Ishikawa (cell line): ENCODE data around the gene GOLGB1.

Experiments
- CEBPB ChIP-seq: IDR thresholded peaks from 2 replicates; pipeline ENCODE4 v1.6.1; 2012
- CREB1 ChIP-seq: IDR thresholded peaks from 2 replicates; pipeline ENCODE4 v1.6.1; 2012; ENCODE audit warnings: low read depth
- EGR1 ChIP-seq: IDR thresholded peaks from 2 replicates; pipeline ENCODE4 v1.6.1; 2012
- EP300 ChIP-seq: IDR thresholded peaks from 2 replicates; pipeline ENCODE4 v1.6.1; 2012; ENCODE audit warnings: borderline replicate concordance
- FOXM1 ChIP-seq: IDR thresholded peaks from 2 replicates; pipeline ENCODE4 v1.6.1; 2012; ENCODE audit warnings: low read depth, borderline replicate concordance
- NFIC ChIP-seq: IDR thresholded peaks from 2 replicates; pipeline ENCODE4 v1.6.1; 2012
- RAD21 ChIP-seq: IDR thresholded peaks from 2 replicates; pipeline ENCODE4 v1.6.1; 2012; ENCODE audit warnings: low read depth
- TAF1 ChIP-seq: IDR thresholded peaks from 2 replicates; pipeline ENCODE4 v1.6.1; 2012; ENCODE audit warnings: low read depth, mild to moderate bottlenecking
- TCF12 ChIP-seq: IDR thresholded peaks from 2 replicates; pipeline ENCODE4 v1.6.1; 2012; ENCODE audit warnings: low read depth
- TEAD4 ChIP-seq: IDR thresholded peaks from 2 replicates; pipeline ENCODE4 v1.6.1; 2012
- YY1 ChIP-seq: IDR thresholded peaks from 2 replicates; pipeline ENCODE4 v1.6.1; 2012; ENCODE audit warnings: low read depth
- ZBTB7A ChIP-seq: IDR thresholded peaks from 2 replicates; pipeline ENCODE4 v1.6.1; 2012; ENCODE audit warnings: low read depth
- TF ChIP-seq, protein P1 (sequence below): IDR thresholded peaks from 2 replicates; pipeline ENCODE4 v1.6.1; 2012
- TF ChIP-seq, protein P2 (sequence below): IDR thresholded peaks from 2 replicates; pipeline ENCODE4 v1.6.1; 2012; ENCODE audit warnings: low read depth, mild to moderate bottlenecking
- TF ChIP-seq, protein P3 (sequence below): IDR thresholded peaks from 2 replicates; pipeline ENCODE4 v1.6.1; 2012

GOLGB1 gene

DNA sequence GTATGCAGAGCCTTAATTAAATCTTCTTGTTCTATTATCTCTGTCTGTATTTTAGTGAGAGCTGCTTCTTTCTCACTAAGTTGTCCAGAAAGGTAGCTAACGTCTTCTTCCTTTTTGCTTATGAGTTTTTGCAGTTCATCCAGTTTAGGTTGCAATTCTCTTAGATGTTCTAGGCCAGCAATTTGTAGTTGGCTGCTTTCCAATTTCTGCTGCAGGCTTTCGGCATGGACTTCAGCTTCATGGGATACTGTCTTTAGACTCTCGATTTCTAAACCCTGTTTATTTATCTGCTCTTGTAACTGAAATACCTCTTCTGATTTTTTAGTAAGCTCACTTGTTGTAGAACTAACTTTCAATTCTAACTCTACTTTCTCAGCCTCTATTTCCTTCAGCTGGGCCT, 53.4 kb downstream of the GOLGB1 start:
- no peak for TF ChIP-seq ZBTB7A
- TF ChIP-seq, protein P1, sequence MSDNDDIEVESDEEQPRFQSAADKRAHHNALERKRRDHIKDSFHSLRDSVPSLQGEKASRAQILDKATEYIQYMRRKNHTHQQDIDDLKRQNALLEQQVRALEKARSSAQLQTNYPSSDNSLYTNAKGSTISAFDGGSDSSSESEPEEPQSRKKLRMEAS, result no peak
- TF ChIP-seq, protein P2, sequence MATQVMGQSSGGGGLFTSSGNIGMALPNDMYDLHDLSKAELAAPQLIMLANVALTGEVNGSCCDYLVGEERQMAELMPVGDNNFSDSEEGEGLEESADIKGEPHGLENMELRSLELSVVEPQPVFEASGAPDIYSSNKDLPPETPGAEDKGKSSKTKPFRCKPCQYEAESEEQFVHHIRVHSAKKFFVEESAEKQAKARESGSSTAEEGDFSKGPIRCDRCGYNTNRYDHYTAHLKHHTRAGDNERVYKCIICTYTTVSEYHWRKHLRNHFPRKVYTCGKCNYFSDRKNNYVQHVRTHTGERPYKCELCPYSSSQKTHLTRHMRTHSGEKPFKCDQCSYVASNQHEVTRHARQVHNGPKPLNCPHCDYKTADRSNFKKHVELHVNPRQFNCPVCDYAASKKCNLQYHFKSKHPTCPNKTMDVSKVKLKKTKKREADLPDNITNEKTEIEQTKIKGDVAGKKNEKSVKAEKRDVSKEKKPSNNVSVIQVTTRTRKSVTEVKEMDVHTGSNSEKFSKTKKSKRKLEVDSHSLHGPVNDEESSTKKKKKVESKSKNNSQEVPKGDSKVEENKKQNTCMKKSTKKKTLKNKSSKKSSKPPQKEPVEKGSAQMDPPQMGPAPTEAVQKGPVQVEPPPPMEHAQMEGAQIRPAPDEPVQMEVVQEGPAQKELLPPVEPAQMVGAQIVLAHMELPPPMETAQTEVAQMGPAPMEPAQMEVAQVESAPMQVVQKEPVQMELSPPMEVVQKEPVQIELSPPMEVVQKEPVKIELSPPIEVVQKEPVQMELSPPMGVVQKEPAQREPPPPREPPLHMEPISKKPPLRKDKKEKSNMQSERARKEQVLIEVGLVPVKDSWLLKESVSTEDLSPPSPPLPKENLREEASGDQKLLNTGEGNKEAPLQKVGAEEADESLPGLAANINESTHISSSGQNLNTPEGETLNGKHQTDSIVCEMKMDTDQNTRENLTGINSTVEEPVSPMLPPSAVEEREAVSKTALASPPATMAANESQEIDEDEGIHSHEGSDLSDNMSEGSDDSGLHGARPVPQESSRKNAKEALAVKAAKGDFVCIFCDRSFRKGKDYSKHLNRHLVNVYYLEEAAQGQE, result no peak
- no peak for TF ChIP-seq FOXM1
- TF ChIP-seq EGR1, result no peak
- TF ChIP-seq EP300, result no peak
- no peak for TF ChIP-seq CEBPB
- no peak for TF ChIP-seq NFIC
- no peak for TF ChIP-seq TEAD4
- no peak for TF ChIP-seq CREB1
- no peak for TF ChIP-seq YY1
- TF ChIP-seq TCF12, result no peak
- TF ChIP-seq, protein P3, sequence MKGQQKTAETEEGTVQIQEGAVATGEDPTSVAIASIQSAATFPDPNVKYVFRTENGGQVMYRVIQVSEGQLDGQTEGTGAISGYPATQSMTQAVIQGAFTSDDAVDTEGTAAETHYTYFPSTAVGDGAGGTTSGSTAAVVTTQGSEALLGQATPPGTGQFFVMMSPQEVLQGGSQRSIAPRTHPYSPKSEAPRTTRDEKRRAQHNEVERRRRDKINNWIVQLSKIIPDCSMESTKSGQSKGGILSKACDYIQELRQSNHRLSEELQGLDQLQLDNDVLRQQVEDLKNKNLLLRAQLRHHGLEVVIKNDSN, result no peak
- no peak for TF ChIP-seq RAD21

DNA sequence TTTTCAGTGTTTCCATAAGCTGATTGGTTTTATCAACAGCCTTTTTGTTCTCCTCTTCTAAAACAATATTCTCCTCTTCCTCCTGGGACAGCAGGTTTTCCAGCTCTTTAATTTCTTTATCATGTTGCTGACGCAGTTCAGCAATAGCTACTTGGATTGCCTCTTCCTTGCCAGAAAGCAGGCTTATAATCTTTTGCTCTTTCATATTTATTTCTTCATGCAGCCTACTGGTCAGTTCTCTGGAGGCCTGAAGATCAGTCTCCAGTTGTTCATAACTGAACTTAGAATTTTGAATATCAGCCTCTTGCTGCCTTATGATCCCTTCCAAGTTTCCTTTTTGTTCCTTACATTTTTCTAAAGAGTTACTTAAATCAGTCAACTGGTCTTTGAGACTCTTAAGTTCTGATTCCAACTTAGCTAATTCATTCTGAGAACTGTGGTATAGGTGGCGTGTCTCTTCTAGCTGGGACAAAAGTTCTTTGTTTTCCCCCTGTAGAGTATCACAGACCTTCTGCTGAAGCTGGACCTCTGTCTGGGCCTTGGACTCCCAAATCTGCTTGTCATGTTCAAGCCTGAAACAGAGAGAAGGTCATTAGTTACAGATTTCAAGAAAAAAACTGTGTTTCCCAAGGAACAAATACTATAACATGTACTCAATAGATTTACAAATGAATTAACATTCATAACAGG, 57.4 kb downstream of the GOLGB1 start:
- TF ChIP-seq CREB1 (no peak), ZBTB7A (no peak)
- TF ChIP-seq, protein P1, result no peak

DNA sequence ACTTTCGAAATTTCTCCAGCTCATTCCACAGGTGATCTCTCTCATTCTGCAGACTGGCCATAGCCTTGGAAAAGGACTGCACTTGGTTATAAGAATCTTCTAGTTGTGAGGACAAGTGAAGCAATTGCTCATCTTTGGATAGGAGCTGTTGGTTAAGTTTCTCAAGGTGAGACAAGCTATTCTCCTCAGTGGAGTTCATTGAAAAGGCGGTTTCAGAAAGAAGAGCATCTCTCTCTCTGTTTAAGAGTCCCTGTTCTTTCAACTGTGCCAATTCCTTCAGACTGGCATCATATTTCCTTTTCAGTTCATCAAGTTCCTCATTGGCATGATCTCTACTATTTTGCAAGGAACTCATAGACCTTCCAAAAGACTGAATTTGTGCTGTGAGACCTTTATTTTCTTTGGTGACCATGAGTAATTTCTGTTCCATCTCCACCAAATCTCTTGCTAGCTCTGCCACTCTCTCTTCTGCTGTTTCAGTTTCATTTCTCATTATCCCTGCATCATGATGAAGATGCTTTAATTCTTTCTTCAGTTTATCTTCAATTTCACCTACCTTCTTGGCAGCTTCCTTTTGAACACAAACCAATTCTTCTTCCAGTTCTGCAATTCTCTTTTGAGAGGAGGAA, 58.6 kb downstream of the GOLGB1 start:
- no peak for TF ChIP-seq ZBTB7A
- no peak for TF ChIP-seq CREB1
- TF ChIP-seq TAF1, result no peak
- TF ChIP-seq TCF12, result no peak
- TF ChIP-seq, protein P2, result no peak
- no peak for TF ChIP-seq EGR1
- TF ChIP-seq YY1, result no peak
- TF ChIP-seq NFIC, result no peak
- TF ChIP-seq RAD21, result no peak
- no peak for TF ChIP-seq CEBPB
- TF ChIP-seq TEAD4, result no peak
- TF ChIP-seq FOXM1, result no peak
- TF ChIP-seq, protein P3, result no peak
- TF ChIP-seq, protein P1, result no peak
- TF ChIP-seq EP300, result no peak

DNA sequence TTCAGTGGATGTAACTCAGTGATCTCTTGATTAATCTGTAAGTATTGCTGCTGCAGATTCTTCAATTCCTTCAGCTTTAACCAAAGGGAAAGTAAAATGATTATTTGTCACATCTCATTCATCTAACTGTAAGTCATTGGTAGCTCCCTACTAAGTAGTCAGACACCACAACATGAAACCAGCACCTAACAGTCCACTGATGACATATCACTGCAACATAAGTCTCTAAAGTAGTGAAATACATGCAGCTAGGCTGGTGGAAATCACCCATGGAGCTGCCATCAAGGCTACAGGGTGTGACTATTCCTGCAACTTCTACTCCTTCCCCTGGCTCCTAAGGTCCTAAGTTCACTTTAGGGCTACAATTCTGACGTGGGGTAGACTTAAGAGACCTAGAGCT, 67.7 kb downstream of the GOLGB1 start:
- TF ChIP-seq CEBPB (no peak), ZBTB7A (no peak)

DNA sequence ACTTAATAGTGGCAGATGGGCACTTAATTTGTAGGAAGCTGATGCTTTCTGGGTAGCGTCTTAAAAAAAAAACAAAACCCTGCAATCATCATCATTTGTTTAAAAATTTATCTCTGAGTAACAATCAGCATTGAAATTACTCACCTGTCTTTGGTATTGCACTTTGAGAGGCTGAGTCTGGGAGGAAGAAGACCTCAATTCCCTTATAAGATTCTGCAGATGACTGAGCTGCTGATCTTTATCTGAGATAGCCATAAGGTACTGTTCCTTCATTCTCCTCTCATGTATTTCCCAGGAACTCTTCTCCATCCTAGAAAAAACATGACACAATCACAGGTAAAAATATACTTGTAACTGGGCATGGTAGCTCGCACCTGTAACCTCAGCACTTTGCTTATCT, 72.4 kb downstream of the GOLGB1 start:
- TF ChIP-seq NFIC (no peak), TCF12 (no peak), YY1 (no peak), ZBTB7A (no peak), TEAD4 (no peak), FOXM1 (no peak), TAF1 (no peak), RAD21 (no peak), EGR1 (no peak), CREB1 (no peak)
- TF ChIP-seq, protein P1, result no peak

DNA sequence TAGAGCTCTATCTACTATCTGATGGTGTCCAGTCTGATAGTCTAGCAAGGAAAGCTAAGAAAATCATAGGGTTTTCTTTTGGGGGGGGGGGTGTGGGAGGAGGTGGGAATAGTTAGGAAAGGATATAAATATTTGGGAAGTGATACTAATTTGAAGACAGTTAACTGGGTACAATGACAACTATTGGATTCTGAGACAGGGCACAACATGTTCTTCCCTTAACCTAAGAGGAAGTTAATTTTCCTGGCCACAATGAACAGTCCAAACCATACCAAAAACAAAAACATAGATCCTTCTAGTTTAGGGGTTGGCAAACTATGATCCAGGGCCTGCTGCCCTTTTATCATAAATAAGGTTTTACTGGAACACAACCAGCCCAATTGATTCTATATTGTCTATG, 78.9 kb downstream of the GOLGB1 start:
- no peak for TF ChIP-seq CREB1
- no peak for TF ChIP-seq RAD21
- TF ChIP-seq, protein P2, result no peak
